Endodermal cell (in vitro differentiated cells): ENCODE results near the gene MYO1B. TPM values are rescaled to one million over a fixed set of nuclear protein-coding genes. Genes with fewer than 3 reads are reported as not detected.

Experiments used
- DNase-seq: peaks from one replicate; pipeline ENCODE4 v3.0.0-alpha.2; 2017
- H3K27ac ChIP-seq: 2 replicates; pipeline ENCODE4 v1.5.1; 2013; ENCODE audit warnings: mild to moderate bottlenecking, low read depth, low read length, moderate library complexity
- H3K27me3 ChIP-seq: 2 replicates; pipeline ENCODE4 v1.6.1; 2013; ENCODE audit warnings: mild to moderate bottlenecking, low read length, moderate library complexity; ENCODE audit not compliant: insufficient read depth, control insufficient read depth, poor library complexity, severe bottlenecking
- H3K36me3 ChIP-seq: 2 replicates; pipeline ENCODE4 v1.7.0; 2013; ENCODE audit warnings: mild to moderate bottlenecking, low read length, moderate library complexity; ENCODE audit not compliant: control insufficient read depth, insufficient read depth
- H3K4me1 ChIP-seq: one replicate; pipeline ENCODE4 v1.7.0; 2013; ENCODE audit warnings: low read length; ENCODE audit not compliant: control insufficient read depth, insufficient read depth
- H3K4me3 ChIP-seq: 2 replicates; pipeline ENCODE4 v1.5.1; 2013; ENCODE audit warnings: mild to moderate bottlenecking, low read length, moderate library complexity
- H3K9ac ChIP-seq: 2 replicates; pipeline ENCODE4 v1.6.1; 2013; ENCODE audit warnings: mild to moderate bottlenecking, low read length, moderate library complexity; ENCODE audit not compliant: poor library complexity, severe bottlenecking; ENCODE audit errors: extremely low read depth
- H3K9me3 ChIP-seq: 2 replicates; pipeline ENCODE4 v1.6.1; 2013; ENCODE audit warnings: mild to moderate bottlenecking, low read length, moderate library complexity; ENCODE audit not compliant: control insufficient read depth
- H3K27ac Mint-ChIP-seq: 2 replicates; pipeline ENCODE4 v1.8.0; 2020; ENCODE audit warnings: mixed read lengths
- H3K27me3 Mint-ChIP-seq: 2 replicates; pipeline ENCODE4 v1.8.0; 2021; ENCODE audit warnings: mild to moderate bottlenecking, mixed read lengths; ENCODE audit not compliant: insufficient read depth
- H3K36me3 Mint-ChIP-seq: 2 replicates; pipeline ENCODE4 v1.8.0; 2020; ENCODE audit warnings: low read depth, mixed read lengths
- H3K4me1 Mint-ChIP-seq: 2 replicates; pipeline ENCODE4 v1.8.0; 2020; ENCODE audit warnings: mixed read lengths
- H3K4me3 Mint-ChIP-seq: 2 replicates; pipeline ENCODE4 v1.8.0; 2020; ENCODE audit warnings: mild to moderate bottlenecking, moderate library complexity, mixed read lengths
- H3K9me3 Mint-ChIP-seq: 2 replicates; pipeline ENCODE4 v1.8.0; 2020; ENCODE audit warnings: mild to moderate bottlenecking, mixed read lengths
- CTCF ChIP-seq: fragments of 200-600 bp; sonication (generic); conservative IDR thresholded peaks from 2 replicates; pipeline ENCODE4 v1.5.0; 2021; ENCODE audit warnings: antibody characterized with exemption, mild to moderate bottlenecking
- WGBS, 2 experiments: methylation state at CpG; one replicate each; pipeline versions ENCODE4 v1.1.5 to v1.1.7; 2013; ENCODE audit warnings: missing lambda C conversion rate in 2 of 2, mixed read lengths in 1 of 2; ENCODE audit not compliant: insufficient coverage in 1 of 2, insufficient read length in 1 of 2; 5-methylcytosine and 5-hydroxymethylcytosine counted together
- total RNA-seq, 2 donors: library from RNA; stranded (reverse); fragmentation: NEBNext Ultra II Directional in 1 of 2; extraction: Animal tissue kit (Norgen Biotek cat#: 25700) in 1 of 2; gene quantifications; 2 replicates in 1 of 2; 3 replicates in 1 of 2; pipeline ENCODE4 v1.2.1, GENCODE V29; 2021

MYO1B gene
- total RNA-seq, 2 donors from 2014 or later = 145 to 154 TPM

GRCh38 chr2:191296083-191297006 is 51.1 kb downstream of the MYO1B start:
- H3K4me3 Mint-ChIP-seq = no peak overlapping the region
- H3K27ac Mint-ChIP-seq = no peak overlapping the region
- peaks cover 22% of the 10 kb centered on the region for H3K36me3 Mint-ChIP-seq
- Histone ChIP-seq H3K4me3 (no peak overlapping the region), H3K9ac (no peak overlapping the region), H3K4me1 (peaks cover 36% of the 10 kb centered on the region), H3K27ac (no peak overlapping the region), H3K27me3 (no peaks in the 10 kb centered on the region), H3K9me3 (no peaks in the 10 kb centered on the region), H3K36me3 (peaks cover 55% of the 10 kb centered on the region)
- H3K9me3 Mint-ChIP-seq = no peaks in the 10 kb centered on the region
- DNase-seq = no peak
- whole genome bisulfite sequencing, 2 experiments = 94 to 100% methylated on average over 5 to 8 of the region's 8 CpGs
- TF ChIP-seq CTCF = no peak
- H3K4me1 Mint-ChIP-seq = peaks cover 46% of the 10 kb centered on the region
- H3K27me3 Mint-ChIP-seq = no peaks in the 10 kb centered on the region

DNA sequence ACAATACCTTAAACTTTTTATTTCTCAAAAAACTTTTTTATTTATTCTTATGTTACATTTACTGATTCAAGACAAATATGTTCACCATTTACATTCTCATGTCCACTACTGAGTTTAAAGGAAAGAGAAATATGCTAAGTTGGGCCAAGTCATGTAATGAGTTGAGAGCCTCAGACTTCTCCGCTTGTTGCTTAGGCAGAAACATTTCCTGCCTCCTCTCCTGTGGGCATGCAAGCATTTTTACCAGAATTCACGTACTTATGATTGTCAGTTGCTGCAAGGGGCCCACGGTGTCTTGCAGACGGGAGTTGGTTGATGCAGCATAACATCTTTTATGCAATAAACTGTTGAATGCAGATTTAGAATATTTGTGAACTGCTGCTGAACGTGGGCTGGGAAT is 51.8 kb downstream of the MYO1B start:
- no peak for TF ChIP-seq CTCF
- Mint-ChIP-seq H3K9me3 (no peaks in the 10 kb centered on the region), H3K4me1 (peaks cover 45% of the 10 kb centered on the region), H3K4me3 (no peak overlapping the region), H3K27ac (no peak overlapping the region), H3K27me3 (no peaks in the 10 kb centered on the region), H3K36me3 (peaks cover 25% of the 10 kb centered on the region)
- no peaks in the 10 kb centered on the region for H3K9me3 ChIP-seq
- no peak overlapping the region for H3K9ac ChIP-seq
- no peak overlapping the region for H3K4me3 ChIP-seq
- no peak for DNase-seq
- peaks cover 33% of the 10 kb centered on the region for H3K4me1 ChIP-seq
- H3K36me3 ChIP-seq = peaks cover 55% of the 10 kb centered on the region
- H3K27me3 ChIP-seq = no peaks in the 10 kb centered on the region
- no peak overlapping the region for H3K27ac ChIP-seq
- WGBS, 2 experiments = 76 to 77% methylated on average over 5 of the region's 5 CpGs

DNA sequence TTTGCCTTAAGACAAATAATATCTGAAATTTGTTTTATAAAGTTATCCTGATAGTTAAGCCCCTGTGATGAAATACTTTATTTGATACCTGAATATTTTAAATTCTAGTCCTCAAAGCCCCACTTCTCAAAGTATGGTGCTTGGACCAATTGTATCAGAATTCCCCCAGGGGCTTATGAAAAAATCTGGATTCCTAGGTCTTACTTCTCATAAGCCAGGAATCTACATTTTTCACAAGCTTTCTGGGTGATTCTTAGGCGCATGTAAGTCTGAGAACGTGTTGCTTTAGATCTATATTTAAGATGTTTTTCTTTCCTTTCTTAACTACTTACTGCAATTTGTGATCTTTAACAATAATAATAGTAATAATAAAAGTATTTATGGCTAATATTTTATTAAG is 53.1 kb downstream of the MYO1B start:
- 93% methylated on average over 1 of the region's 2 CpGs; no CpG with 5 or more reads in 1 of the 2 experiments for WGBS, 2 experiments
- Histone ChIP-seq H3K36me3 (peaks cover 50% of the 10 kb centered on the region), H3K9ac (no peak overlapping the region), H3K27ac (no peak overlapping the region), H3K4me3 (no peak overlapping the region), H3K27me3 (no peaks in the 10 kb centered on the region), H3K4me1 (peaks cover 35% of the 10 kb centered on the region), H3K9me3 (no peaks in the 10 kb centered on the region)
- TF ChIP-seq CTCF = no peak
- Mint-ChIP-seq H3K4me3 (no peak overlapping the region), H3K36me3 (peaks cover 25% of the 10 kb centered on the region), H3K27me3 (no peaks in the 10 kb centered on the region), H3K27ac (no peak overlapping the region), H3K4me1 (peaks cover 46% of the 10 kb centered on the region), H3K9me3 (no peaks in the 10 kb centered on the region)
- DNase-seq = no peak
